HG03108 (cell line): Measurements from ENCODE around the gene SOX12.

Experiments used
- ATAC-seq: cut with Tn5 transposase; IDR thresholded peaks from one replicate; pipeline ENCODE4 v1.9.1; 2021; ENCODE audit warnings: moderate library complexity; ENCODE audit not compliant: unreplicated experiment

Gene SOX12

DNA sequence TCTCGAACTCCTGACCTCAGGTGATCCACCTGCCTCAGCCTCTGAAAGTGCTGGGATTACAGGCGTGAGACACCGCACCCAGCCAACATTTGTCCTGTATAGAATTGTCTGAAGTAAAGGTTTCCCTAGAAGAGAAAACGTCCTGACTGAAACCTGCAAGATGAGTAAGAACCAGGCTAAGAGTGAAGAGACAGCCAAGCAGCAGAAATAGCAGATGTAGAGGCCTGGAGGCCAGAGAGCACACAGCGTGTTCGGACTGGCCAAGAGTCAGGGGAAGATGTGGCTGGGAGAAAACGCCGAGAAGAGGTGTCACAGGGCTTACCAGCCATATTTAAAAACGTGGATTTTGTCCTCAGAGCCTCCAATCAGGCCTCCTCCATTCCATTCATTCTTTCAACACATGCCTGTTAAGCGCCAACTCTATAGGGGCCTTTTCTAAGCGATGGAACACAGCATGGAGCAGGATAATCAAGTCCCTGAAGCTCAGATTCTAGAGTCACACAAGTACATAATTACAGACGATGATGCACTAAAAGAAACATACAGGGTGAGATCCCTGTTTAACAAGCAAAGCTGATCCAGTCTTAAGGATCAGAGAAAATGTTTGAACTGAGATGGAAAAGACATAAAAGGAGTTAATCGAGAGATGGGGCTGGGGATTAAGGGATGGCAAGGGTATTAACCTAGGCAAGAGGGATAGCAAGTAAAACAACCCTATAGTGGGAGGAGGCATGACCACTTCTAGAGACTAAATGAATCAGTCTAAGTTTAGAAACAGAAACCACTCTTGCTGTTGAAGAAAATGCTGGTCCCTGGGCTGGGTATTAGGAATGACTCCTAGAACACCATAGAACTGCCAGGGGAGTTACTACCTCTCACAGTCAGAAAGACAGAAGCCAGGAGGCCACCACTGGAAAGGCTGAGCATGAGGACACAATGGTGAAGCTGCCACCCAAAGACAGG, 23.2 kb upstream of the SOX12 start:
- ATAC-seq: no peak

- ATAC-seq: no peak
Observed at GRCh38 chr20:305745-306144, 19.6 kb upstream of the SOX12 start.

GRCh38 chr20:308427-309038, 16.8 kb upstream of the SOX12 start:
- ATAC-seq: no peak

GRCh38 chr20:309306-309840, 16.0 kb upstream of the SOX12 start:
- ATAC-seq: no peak

GRCh38 chr20:309841-310644, 15.3 kb upstream of the SOX12 start:
- ATAC-seq: peak; percentile 91

DNA sequence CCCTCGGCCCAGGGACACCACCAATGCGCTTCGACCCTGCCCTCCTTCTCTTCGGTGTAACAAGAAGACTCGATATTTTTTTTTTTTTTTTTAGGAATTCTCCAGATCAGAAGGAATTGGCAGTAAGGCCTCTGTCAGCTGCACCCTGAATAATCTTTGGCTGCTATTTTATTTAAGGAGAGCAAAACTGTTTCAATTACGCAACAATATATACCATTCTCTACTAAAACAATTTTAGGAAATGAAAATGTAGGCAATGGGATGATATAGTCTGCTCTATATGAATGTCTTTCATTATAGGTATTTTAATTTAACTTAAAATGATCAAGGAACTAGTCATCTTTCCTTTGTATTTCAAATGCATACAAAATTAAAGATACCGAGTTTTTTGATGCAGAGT, 14.7 kb upstream of the SOX12 start:
- no peak for ATAC-seq

DNA sequence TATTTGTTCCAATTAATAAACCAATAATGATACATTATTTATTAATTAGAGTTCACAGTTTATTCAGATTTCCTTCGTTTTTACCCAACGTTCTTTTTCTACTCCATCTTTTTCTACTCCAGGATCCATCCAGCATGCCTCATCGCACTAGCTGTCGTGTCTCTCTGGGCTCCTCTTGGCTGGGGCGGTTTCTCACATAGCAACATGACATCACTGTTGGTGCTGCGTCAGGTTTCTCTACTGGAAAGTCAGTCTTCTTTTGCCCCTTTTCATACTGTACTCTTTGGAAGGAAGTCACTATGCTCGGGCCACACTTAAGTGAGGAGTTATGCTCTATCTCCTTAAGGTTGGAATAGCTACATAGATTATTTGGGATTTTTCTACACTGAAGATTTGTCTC, 13.7 kb upstream of the SOX12 start:
- ATAC-seq: no peak

DNA sequence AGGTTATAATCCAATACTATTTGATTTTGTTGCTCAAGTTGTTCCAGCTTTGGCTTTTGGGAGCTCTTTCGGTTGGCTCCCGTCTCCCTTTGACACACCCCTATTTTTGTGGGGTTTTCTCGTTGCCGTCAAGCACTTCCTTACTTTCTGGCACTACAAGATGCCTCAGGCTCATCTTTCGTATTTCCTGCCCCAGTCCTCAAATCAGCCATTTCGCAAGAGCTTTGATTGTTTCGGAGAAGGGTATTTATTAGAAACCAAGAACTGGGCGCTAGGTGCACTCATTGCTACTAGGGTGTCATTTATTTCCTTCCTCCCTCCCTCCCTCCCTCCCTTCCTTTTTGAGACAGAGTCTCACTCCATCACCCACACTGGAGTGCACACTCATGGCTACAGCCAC, 13.3 kb upstream of the SOX12 start:
- ATAC-seq: no peak

- no peak for ATAC-seq
Observed at GRCh38 chr20:312866-313265, 12.5 kb upstream of the SOX12 start.

DNA sequence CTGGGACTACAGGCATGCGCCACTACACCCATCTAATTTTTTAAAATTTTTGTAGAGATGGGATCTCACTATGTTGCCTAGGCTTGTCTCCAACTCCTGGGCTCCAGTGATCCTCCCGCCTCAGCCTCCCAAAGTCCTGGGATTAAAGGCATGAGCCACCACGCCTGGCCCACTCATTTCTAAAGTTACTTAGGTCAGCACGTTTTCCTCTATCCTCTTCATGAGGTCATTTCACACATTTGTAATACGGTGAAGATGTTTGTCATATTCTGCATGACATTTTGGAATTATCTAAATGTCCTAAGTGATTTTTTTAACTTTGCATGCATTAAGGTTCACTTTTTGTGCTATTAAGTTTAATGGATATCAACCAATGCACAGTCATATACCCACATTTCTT, 11.9 kb upstream of the SOX12 start:
- ATAC-seq: no peak

DNA sequence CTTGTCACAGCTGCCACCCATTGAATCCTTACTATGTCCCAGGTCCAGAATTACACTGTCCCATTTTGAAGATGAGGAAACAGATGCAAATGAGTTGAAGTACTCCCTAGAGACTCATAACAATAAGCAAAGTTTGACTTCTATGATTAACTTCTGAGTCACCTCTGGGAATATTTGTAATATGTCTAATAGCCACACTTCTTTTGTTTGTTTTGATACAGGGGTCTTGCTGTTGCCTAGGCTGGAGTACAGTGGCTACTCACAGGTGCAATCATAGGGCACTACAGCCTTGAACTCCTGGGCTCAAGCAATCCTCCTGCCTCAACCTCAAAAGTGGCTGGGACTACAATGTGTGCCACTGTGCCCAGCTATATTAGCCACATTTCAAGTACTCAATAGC, 11.4 kb upstream of the SOX12 start:
- no peak for ATAC-seq

DNA sequence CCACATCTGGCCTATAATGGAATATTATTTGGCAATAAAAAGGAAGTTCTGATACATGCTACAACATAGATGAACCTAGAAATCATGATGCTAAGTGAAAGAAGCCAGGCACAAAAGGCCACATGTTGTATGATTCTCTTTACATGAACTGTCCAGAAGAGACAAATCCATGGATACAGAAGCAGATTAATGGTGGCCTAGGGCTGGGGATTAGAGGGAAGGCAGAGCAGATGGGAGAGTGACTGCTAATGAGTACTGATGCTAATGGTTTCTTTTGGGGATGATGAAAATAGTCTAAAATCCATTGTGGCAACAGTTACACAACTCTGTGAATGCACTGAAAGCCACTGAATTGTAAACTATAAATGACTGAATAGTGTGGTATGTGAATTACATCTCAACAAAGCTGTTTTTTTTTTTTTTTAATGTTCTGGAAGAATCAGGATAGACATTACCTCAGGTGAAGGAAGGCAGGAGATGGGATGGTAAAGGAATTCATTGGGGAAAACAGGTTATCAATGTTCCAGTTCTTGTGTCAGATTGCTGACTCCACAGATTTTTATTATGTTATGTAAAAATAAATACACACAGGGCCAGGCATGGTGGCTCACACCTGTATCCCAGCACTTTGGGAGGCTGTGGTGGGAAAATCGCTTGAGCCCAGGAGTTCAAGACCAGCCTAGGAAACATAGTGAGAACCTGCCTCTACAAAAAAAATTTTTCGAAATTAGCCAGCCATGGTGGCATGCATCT, 8.9 kb upstream of the SOX12 start:
- ATAC-seq: no peak

DNA sequence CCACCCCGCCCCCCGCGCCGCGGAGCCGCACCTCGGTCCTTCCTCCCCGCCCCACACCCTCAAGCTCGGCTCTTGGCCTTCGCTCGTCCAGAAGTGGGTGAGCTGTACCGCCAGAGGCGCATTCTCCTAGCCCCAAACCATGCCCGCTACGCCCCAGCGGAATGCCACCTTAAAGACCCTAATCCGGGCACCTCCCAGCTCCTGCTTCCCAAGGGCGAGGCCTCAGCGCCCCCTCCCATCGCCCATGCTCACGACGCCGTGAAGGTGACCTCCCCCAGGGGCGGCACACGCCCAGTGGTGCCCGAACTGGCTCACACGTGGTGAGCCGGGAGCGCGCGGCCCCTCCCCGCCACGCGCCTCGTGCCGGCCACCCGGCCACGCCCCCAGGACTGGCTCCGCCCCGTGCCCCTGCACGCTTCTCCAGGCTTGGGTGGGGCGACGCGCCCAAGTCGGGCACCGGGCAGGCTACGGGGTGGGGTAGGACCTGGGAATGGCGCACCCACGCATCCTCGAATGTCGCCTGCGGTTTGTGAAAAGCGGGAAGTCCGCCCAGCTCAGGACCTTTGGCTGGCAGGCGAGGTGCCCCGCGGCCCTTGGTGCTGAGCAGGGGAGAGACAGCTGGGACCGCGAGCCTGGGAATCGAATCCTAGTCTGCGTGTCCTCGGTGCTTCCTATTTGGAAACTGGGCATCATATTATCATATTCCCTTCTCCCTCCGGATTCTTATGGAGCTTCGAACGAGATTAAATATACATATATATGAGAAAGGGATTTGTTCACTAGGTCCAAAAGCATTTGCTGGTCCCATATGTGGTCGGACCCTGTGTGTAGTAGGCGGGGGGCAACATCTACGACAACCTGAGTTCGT, 941 bp upstream of the SOX12 start:
- peak; percentile 47 for ATAC-seq

DNA sequence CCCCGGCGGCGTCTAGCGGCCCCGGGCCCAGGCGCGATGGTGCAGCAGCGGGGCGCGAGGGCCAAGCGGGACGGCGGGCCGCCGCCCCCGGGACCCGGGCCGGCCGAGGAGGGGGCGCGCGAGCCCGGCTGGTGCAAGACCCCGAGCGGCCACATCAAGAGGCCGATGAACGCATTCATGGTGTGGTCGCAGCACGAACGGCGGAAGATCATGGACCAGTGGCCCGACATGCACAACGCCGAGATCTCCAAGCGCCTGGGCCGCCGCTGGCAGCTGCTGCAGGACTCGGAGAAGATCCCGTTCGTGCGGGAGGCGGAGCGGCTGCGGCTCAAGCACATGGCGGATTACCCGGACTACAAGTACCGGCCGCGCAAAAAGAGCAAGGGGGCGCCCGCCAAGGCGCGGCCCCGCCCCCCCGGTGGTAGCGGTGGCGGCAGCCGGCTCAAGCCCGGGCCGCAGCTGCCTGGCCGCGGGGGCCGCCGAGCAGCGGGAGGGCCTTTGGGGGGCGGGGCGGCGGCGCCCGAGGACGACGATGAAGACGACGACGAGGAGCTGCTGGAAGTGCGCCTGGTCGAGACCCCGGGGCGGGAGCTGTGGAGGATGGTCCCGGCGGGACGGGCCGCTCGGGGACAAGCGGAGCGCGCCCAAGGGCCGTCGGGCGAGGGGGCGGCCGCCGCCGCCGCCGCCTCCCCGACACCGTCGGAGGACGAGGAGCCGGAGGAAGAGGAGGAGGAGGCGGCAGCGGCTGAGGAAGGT, 715 bp downstream of the SOX12 start:
- ATAC-seq: no peak

- ATAC-seq: no peak
Observed at GRCh38 chr20:326645-327185, 1.4 kb downstream of the SOX12 start.

DNA sequence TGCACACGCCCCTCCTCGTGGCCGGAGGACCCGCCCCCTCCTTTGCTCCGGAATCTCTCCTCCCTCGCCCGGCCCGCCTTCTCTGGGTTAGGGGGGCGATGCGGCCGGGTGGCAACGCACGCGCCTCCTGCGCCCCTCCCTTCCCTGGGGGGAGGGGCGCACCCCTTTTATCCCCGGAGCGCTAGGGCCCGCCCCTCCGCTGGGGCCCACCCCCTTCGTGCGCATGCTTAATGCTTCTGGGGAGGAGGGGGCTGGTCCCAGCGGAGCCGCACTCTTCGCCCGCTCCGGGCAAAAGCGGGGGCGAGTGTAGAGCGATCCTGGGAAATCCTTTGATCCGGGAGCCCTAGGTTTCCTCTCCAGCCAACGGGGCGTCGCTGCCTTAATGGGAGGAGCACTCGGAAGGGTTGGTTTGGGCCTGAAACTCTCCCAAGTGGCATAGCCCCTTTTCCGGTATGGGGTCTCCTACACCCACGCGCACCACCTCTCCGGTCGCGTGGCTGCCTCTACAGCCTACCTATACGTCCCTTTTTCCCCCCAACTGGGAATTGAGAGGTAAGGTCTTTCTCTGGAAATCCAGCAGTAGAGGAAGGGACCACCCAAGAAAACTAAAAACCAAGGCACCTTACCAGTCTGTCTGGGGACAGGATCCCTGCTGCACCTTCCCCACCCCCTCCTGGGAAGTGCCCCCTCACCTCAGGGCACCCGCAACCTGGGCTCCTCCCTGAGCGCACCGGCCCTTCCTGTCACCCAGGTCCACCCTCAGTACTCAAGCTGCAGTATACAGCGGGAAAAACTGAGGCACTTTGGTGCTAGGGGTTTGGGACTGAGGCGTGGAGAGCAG, 2.1 kb downstream of the SOX12 start:
- no peak for ATAC-seq

- ATAC-seq: no peak
Observed at GRCh38 chr20:328027-328974, 2.9 kb downstream of the SOX12 start.
